IMR-90 (cell line): ENCODE measurements around the gene P2RX3.

ENCODE experiments used
- POLR2A ChIP-seq: IDR thresholded peaks from 2 replicates; pipeline ENCODE4 v1.6.1; 2012; ENCODE audit warnings: mild to moderate bottlenecking, low read depth, low read length
- TF ChIP-seq, protein P1 (sequence below): conservative IDR thresholded peaks from 2 replicates; pipeline ENCODE4 v1.5.1; 2012; ENCODE audit warnings: mild to moderate bottlenecking, low read depth, low read length, improper control_type of control experiment

DNA sequence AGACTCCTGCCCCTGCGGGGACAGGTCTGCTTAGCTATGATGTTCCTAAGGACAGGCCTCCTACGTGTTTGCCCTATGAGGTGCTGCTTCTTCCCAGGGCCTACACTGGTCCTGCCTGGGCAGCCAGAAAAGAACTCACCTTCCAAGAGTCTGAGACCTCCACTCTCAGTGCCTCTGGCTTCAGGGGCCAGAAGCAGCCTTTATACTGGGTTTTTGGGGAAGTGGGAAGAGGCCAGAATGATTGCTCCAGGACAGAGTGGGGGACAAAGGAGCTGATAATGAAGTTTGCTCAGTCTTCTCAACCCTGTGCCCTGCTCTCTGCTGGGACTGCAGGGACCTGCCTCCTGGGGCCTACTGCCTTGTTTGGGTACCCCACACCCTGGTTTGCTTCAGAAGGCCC is 42.8 kb downstream of the P2RX3 start, which contains the start of gene PRG3:
- TF ChIP-seq, protein P1, sequence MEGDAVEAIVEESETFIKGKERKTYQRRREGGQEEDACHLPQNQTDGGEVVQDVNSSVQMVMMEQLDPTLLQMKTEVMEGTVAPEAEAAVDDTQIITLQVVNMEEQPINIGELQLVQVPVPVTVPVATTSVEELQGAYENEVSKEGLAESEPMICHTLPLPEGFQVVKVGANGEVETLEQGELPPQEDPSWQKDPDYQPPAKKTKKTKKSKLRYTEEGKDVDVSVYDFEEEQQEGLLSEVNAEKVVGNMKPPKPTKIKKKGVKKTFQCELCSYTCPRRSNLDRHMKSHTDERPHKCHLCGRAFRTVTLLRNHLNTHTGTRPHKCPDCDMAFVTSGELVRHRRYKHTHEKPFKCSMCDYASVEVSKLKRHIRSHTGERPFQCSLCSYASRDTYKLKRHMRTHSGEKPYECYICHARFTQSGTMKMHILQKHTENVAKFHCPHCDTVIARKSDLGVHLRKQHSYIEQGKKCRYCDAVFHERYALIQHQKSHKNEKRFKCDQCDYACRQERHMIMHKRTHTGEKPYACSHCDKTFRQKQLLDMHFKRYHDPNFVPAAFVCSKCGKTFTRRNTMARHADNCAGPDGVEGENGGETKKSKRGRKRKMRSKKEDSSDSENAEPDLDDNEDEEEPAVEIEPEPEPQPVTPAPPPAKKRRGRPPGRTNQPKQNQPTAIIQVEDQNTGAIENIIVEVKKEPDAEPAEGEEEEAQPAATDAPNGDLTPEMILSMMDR, result no peak
- TF ChIP-seq POLR2A, result no peak
